Suprapubic skin (tissue), 4 donors: ENCODE measurements around the gene CALHM2.

ENCODE experiments used
- EP300 ChIP-seq: sonication (generic); formaldehyde crosslinking; IDR thresholded peaks from one replicate; pipeline ENCODE4 v1.6.1; 2017; ENCODE audit warnings: antibody characterized with exemption
- POLR2A ChIP-seq, 2 donors: fragments of 450-650 bp; IDR thresholded peaks; one replicate each; pipeline ENCODE4 v1.6.1; 2017; ENCODE audit warnings: antibody characterized with exemption in 2 of 2, mild to moderate bottlenecking in 2 of 2, moderate library complexity in 2 of 2
- POLR2AphosphoS5 ChIP-seq, 3 donors: sonication (generic); formaldehyde crosslinking; IDR thresholded peaks; one replicate each; pipeline ENCODE4 v1.6.1; 2017; ENCODE audit warnings: antibody characterized with exemption in 3 of 3
- TF ChIP-seq, protein P1 (sequence below), 2 donors: fragments of 200-600 bp in 1 of 2; fragments of 450-650 bp in 1 of 2; sonication (generic) in 1 of 2; IDR thresholded peaks; one replicate each; pipeline ENCODE4 v1.5.1; 2016 to 2019; ENCODE audit warnings: antibody characterized with exemption in 2 of 2, mild to moderate bottlenecking in 1 of 2, moderate library complexity in 1 of 2

DNA sequence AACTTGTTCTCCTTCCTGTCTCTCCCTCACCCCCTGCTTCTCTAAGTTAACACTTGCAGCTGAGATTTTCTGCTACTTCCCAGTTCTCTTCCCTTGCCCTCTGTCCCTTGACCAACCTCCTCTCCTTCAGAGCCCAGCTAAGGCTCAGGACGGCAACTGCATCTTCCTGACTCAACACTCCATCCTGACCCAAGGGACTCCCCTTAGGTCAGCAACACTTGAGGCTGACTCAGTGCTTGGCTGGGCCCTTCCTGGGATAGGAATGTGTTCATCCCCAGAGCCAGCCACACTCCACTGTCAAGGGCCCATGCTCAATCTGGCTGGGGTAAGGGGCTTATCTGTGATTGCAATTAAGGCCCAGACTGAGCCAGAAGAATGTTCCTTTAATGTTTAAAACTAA lies 3.4 kb downstream of the CALHM2 start:
- no peak for TF ChIP-seq POLR2A (IDR thresholded peaks at IDR 0.05)
- TF ChIP-seq, protein P1, sequence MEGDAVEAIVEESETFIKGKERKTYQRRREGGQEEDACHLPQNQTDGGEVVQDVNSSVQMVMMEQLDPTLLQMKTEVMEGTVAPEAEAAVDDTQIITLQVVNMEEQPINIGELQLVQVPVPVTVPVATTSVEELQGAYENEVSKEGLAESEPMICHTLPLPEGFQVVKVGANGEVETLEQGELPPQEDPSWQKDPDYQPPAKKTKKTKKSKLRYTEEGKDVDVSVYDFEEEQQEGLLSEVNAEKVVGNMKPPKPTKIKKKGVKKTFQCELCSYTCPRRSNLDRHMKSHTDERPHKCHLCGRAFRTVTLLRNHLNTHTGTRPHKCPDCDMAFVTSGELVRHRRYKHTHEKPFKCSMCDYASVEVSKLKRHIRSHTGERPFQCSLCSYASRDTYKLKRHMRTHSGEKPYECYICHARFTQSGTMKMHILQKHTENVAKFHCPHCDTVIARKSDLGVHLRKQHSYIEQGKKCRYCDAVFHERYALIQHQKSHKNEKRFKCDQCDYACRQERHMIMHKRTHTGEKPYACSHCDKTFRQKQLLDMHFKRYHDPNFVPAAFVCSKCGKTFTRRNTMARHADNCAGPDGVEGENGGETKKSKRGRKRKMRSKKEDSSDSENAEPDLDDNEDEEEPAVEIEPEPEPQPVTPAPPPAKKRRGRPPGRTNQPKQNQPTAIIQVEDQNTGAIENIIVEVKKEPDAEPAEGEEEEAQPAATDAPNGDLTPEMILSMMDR (IDR thresholded peaks at IDR 0.05), result no peak
- no peak for TF ChIP-seq EP300
- no peak for TF ChIP-seq POLR2AphosphoS5 (IDR thresholded peaks at IDR 0.05)
